HG03520 (cell line): Measurements from ENCODE around the gene TSHZ2.
"Not testable (repeated sequence)": the region's sequence is repeated elsewhere in the genome, so short reads cannot be mapped to it uniquely, and the experiment has no call there.

Experiments used
- ATAC-seq: cut with Tn5 transposase; IDR thresholded peaks from one replicate; pipeline ENCODE4 v1.9.1; 2021; ENCODE audit warnings: mild to moderate bottlenecking, moderate library complexity; ENCODE audit not compliant: unreplicated experiment

TSHZ2 gene

GRCh38 chr20:53299831-53300230 is 327.7 kb downstream of the TSHZ2 start:
- ATAC-seq, result no peak

- no peak for ATAC-seq
These were observed 329.7 kb downstream of the TSHZ2 start for GRCh38 chr20:53301869-53302268.

- no peak for ATAC-seq
These were observed 330.7 kb downstream of the TSHZ2 start for GRCh38 chr20:53302695-53303412.

DNA sequence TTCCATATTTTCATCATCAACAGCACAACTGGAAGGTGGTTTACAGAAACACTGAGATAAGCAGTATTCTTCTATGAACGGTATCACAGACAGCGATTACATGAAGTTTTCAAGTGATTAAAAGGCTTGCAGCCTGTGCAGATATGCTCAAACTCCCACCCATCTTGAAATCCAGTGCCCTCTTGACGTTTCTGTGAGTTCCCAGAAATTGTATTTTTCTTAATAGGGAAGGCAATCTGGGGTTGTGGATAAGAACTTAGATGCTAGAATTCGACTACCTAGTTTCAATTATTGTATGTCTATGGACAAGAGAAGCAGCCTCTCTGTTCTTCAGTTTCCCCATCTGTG is 331.2 kb downstream of the TSHZ2 start:
- ATAC-seq, result no peak

GRCh38 chr20:53304146-53304545 is 332.0 kb downstream of the TSHZ2 start:
- no peak for ATAC-seq

GRCh38 chr20:53306192-53306805 is 334.1 kb downstream of the TSHZ2 start:
- ATAC-seq, result no peak

- no peak for ATAC-seq
These were observed 335.9 kb downstream of the TSHZ2 start for GRCh38 chr20:53307964-53308597.

- ATAC-seq, result no peak
These were observed 337.4 kb downstream of the TSHZ2 start for GRCh38 chr20:53309515-53309914.

DNA sequence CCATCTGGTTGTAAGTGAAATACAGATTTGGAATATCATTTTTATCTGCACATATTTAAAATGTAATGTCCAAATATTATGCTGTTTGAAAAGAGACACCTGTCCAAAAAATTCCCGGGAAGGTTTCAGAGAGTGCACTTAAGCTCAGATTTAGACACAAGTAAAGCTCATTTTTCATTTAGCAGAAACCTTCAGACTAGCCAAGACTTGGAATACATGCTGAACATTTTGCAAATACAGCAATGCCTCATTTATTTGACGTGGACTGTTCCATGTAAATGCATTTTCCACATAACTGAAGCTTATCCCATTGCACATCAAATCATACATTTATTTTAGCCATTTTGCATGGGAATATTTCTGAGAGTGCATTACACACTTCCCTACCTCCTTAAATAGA is 340.8 kb downstream of the TSHZ2 start:
- no peak for ATAC-seq

DNA sequence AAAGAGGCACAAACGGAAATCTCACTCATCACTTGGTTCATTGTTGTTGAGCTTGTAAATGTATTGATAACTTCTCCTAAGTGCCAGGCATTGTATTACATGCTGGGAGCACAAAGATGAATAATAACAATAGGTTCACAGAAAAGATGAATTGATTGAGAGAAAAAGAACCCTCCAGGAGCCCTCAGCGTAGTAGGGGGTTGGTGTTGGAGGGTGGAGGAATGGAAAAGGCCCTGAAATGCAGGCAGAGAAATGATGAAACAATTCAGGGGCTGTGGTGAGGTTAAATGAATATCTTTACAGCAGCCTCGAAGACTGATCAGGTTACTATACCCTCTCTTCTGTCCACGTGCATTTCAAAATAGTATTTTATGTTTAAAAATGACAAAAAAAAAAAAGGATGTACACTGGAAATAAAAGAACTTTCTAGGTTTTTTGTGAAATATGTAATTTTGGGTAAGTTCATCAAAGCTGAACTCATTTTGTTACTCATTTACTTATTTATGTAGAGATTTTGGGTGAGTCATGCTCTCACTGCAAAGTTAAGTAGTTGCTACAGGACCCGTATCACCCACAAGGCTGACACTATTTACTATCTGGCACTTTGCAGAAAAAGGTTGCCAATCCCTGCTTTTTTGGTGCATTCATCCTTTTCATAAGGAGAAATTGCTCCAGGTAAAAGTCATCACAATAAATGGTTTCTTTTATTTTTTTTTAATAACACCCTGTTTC is 344.2 kb downstream of the TSHZ2 start:
- no peak for ATAC-seq

- ATAC-seq, result no peak
These were observed 347.0 kb downstream of the TSHZ2 start for GRCh38 chr20:53319200-53319599.

DNA sequence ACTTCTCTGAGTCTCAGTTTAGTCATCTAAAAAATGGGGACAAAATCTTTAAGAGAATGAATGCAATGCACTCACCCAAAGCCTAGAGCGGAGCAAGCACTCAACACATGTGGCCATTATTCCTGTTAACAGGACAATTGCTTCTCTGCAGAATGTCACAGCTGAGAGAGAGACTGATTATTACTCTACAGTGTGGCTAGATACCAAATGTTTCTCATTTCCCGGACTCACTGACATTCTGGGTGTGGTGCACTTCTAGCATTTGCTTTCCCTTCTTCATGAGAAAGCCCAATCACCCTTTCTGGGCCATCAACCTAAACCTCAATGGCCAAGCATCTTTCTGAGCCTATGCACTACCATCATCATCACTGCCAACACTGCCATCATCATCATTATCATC is 347.6 kb downstream of the TSHZ2 start:
- no peak for ATAC-seq

DNA sequence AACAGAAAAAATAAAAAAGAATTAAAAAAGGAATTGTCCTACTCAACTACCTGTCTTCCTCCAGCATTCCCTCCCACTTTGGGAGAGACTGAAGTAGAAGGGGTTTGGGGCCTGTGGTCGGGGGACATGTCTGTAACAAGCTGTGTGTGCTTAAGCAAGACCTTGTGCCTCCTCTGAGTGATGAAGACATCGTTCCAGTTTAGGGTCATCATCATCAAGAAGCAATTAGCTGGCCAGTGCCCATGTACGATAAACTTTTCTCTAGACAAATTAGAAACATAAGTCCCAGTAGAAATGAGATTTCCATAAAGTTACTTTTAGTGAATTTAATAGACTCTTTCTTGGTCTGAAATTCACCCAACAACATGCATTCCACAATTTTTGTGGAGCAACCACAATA is 348.5 kb downstream of the TSHZ2 start:
- no peak for ATAC-seq

DNA sequence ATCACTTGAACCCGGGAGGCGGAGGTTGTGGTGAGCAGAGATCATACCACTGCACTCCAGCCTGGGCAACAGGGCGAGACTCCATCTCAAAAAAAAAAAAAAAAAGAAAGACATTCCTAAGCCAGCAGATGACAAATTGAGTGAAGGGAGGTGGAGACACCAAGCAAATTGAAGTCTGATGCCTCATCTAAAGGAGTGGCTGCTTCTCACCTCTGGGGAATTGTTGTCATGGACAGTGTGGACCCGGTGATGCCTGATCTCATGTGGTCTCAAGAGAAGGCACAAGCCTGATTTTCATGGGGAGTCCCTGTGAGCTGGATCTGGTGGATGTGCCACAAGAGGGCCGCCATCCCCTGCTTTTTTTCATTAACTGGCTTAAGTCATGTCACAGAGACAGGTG is 349.4 kb downstream of the TSHZ2 start:
- no peak for ATAC-seq

- ATAC-seq, result no peak
These were observed 350.5 kb downstream of the TSHZ2 start for GRCh38 chr20:53322651-53323050.

DNA sequence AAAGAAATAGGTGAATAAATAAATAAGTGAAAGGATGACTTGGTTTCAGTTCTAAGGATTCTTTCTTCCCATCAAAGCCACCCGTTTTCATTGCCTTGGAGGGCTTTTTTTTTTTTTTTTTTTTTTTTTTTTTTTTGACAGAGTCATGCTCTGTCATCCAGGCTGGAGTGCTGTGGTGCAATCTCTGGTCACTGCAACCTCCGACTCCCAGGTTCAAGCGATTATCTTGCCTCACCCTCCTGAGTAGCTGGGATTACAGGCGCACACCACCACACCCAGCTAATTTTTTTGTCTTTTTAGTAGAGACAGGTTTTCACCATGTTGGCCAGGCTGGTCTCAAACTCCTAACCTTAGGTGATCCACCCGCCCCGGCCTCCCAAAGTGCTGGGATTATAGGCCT is 351.3 kb downstream of the TSHZ2 start:
- not testable (repeated sequence) for ATAC-seq

GRCh38 chr20:53324816-53325215 is 352.7 kb downstream of the TSHZ2 start:
- ATAC-seq, result no peak

DNA sequence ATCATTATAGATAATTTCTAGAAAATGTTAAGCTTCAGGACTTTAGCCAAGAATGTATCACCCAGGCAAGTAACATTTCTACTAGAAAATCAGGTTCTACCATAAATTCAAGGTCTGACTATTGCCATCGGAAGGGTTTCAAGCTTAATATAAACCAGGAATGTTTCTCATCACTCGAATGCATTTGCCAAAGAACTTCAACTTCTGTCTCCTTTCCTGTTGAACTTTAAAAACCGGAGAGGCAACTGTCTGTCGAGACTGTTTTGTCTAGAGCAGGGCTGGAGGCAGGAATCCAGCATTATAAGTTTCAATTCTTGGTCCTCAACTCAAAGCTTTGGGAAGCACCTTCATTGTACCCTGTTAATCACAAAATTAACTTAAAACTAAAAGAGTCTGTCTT is 356.8 kb downstream of the TSHZ2 start:
- ATAC-seq, result no peak

- ATAC-seq, result no peak
These were observed 357.6 kb downstream of the TSHZ2 start for GRCh38 chr20:53329781-53330180.

DNA sequence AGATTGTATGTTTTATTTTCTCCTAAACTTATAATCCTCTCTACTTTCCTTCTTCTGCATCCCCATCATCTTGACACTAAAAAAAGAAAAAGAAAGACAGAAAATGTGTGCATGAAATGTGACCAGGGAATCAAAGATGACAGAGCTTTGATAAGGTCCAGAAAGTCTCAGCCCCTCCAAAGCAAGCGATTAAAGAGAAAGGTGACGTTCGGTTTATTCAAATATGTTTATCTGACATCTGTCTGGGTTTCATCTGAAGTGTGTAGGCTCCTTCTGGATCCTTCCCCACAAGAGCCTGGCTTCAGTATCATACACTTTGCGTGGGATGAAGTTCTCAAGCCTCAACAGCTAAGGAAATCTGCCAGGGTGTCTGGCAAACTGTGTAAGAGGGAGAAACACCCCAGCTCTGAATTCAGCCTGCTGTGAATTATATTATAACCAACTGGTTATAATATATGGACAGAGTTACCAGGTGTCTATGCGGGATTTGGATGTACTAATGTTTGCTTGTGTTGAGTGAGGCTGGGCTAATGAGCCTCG is 358.5 kb downstream of the TSHZ2 start:
- ATAC-seq, result no peak

DNA sequence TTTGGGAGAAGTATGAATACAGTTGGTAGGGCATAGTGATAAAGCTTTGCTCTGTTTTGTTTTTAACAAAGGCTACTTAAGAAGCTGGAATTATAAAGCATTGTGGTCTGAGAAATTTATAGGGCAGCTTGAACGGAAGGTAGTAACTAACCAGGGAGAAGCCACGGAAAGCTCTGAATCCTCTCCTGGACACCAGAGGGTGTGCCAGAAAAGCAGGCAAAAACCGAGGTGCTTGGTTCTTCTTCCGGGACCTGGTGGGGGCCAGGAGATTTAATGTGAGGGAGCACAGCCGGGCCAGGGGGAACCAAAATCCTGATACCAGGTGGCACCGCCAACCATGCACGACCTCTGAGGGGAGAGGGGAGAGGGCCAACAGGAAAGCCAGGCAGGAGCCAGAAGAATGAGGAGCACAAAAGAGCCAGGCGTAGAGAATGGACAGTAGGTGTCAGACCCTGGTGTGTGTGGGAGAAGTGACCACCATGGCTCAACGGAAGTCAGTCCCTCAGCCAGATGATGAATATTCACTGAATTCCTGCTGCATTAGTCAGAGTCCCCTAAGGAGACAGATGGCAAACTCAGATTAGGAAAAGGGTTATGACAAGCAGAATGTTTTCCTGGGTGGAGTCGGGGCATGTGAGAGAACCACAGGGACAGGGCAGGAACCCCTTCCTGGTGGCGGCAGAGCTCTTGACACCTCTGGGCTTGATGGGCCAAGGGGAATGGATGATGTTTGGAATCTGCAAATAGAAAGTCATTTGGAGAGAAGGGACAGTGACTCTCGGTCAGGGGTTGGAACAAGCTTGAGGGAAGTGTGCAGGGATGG is 359.2 kb downstream of the TSHZ2 start:
- no peak for ATAC-seq
